HepG2 (cell line): Measurements from ENCODE around the gene KIF5B. TPM values are rescaled to one million over a fixed set of nuclear protein-coding genes. Genes with fewer than 3 reads are reported as not detected.

Source experiments
- ATRX ChIP-seq: sonication (generic); formaldehyde crosslinking; IDR thresholded peaks from 2 replicates; pipeline ENCODE4 v1.4.0; 2020; ENCODE audit warnings: missing genetic modification reagents, borderline replicate concordance
- EZH2 ChIP-seq: conservative IDR thresholded peaks from 2 replicates; pipeline ENCODE4 v1.6.1; 2012; ENCODE audit warnings: mild to moderate bottlenecking, low read depth, low read length, moderate library complexity
- FOXK2 ChIP-seq: fragments of 450-650 bp; IDR thresholded peaks from 2 replicates; pipeline ENCODE4 v1.6.1; 2016
- HES4 ChIP-seq: sonication (generic); formaldehyde crosslinking; IDR thresholded peaks from 2 replicates; pipeline ENCODE4 v1.9.0; 2021; ENCODE audit warnings: mild to moderate bottlenecking, missing genetic modification reagents, borderline replicate concordance
- HNF4A ChIP-seq: sonication (generic); formaldehyde crosslinking; IDR thresholded peaks from 2 replicates; pipeline ENCODE4 v1.4.0; 2020; ENCODE audit warnings: missing genetic modification reagents
- MXD3 ChIP-seq: IDR thresholded peaks from 2 replicates; pipeline ENCODE4 v1.6.1; 2016; ENCODE audit warnings: mild to moderate bottlenecking, missing biosample characterization, missing genetic modification reagents
- NCOR1 ChIP-seq: fragments of 200-600 bp; sonication (generic); IDR thresholded peaks from 2 replicates; pipeline ENCODE4 v1.7.0; 2017; ENCODE audit warnings: antibody characterized with exemption, low read length, borderline replicate concordance
- SOX5 ChIP-seq: IDR thresholded peaks from 2 replicates; pipeline ENCODE4 v1.6.1; 2016; ENCODE audit warnings: borderline replicate concordance
- SP1 ChIP-seq, 2 experiments: fragments of 450-650 bp in 1 of 2; sonication (generic) in 1 of 2; formaldehyde crosslinking in 1 of 2; IDR thresholded peaks; 2 replicates each; pipeline versions ENCODE4 v1.4.0 to v1.6.1; 2016 to 2020; ENCODE audit warnings: missing genetic modification reagents in 1 of 2
- TBX2 ChIP-seq: sonication (generic); formaldehyde crosslinking; IDR thresholded peaks from 2 replicates; pipeline ENCODE4 v1.5.0; 2020; ENCODE audit warnings: missing genetic modification reagents, mild to moderate bottlenecking, borderline replicate concordance
- ZBTB34 ChIP-seq: sonication (generic); formaldehyde crosslinking; IDR thresholded peaks from 2 replicates; pipeline ENCODE4 v1.8.0; 2022; ENCODE audit warnings: mild to moderate bottlenecking, missing genetic modification reagents
- ZBTB7A ChIP-seq: sonication (generic); formaldehyde crosslinking; IDR thresholded peaks from 2 replicates; pipeline ENCODE4 v1.8.0; 2022; ENCODE audit warnings: mild to moderate bottlenecking, missing genetic modification reagents
- ZNF10 ChIP-seq: sonication (generic); formaldehyde crosslinking; IDR thresholded peaks from 2 replicates; pipeline ENCODE4 v1.4.0; 2020; ENCODE audit warnings: mild to moderate bottlenecking, low read depth, missing genetic modification reagents, borderline replicate concordance
- ZNF235 ChIP-seq: sonication (generic); formaldehyde crosslinking; IDR thresholded peaks from 2 replicates; pipeline ENCODE4 v1.8.1; 2023; ENCODE audit warnings: mild to moderate bottlenecking, missing genetic modification reagents, borderline replicate concordance
- ZNF280D ChIP-seq: sonication (generic); formaldehyde crosslinking; IDR thresholded peaks from 2 replicates; pipeline ENCODE4 v1.5.1; 2020; ENCODE audit warnings: mild to moderate bottlenecking, missing genetic modification reagents
- ZNF609 ChIP-seq: sonication (generic); formaldehyde crosslinking; IDR thresholded peaks from 2 replicates; pipeline ENCODE4 v1.4.0; 2020; ENCODE audit warnings: mild to moderate bottlenecking, missing genetic modification reagents, borderline replicate concordance
- ZSCAN12 ChIP-seq: sonication (generic); formaldehyde crosslinking; IDR thresholded peaks from 2 replicates; pipeline ENCODE4 v1.9.0; 2021; ENCODE audit warnings: mild to moderate bottlenecking, missing genetic modification reagents
- polyA plus RNA-seq, 8 experiments: library from polyadenylated mRNA; depleted of rRNA in 3 of 8; stranded (reverse) in 7 of 8; unstranded in 1 of 8; fragments of >200 nt; fragmentation: Illumina TruSeq in 4 of 8; extraction: Trizol in 4 of 8; gene quantifications; 2 replicates each; pipeline versions ENCODE4 v1.2.1 to v1.2.3, GENCODE V29; 2011 to 2016; ENCODE audit warnings: low read depth in 4 of 8, missing spikeins in 1 of 8, mixed read lengths in 1 of 8; ENCODE audit not compliant: insufficient read depth in 1 of 8
- total RNA-seq, 5 experiments: library from RNA; depleted of rRNA; stranded (reverse); fragments of >200 nt; fragmentation: Illumina TruSeq; extraction: Trizol; gene quantifications; 2 replicates each; pipeline ENCODE4 v1.2.3, GENCODE V29; 2016; ENCODE audit warnings: low read depth in 1 of 5
- TF ChIP-seq, protein P1 (sequence below): IDR thresholded peaks from 2 replicates; pipeline ENCODE4 v1.6.1; 2016; ENCODE audit warnings: missing compliant biosample characterization, missing genetic modification reagents, borderline replicate concordance

The KIF5B gene
- total and polyA plus RNA-seq, 2 of the 13 experiments (the other 11 are each of a cell fraction or from before 2014, with no cell fraction given) = 34.3 to 133 TPM

- TF ChIP-seq ZNF280D (peak; percentile 81; the same call in 1 of the 2 replicates), EZH2 (no peak), MXD3 (CRISPR knock-in tag) (no peak), HNF4A (CRISPR knock-in tag) (peak; percentile 79), ZSCAN12 (CRISPR knock-in tag) (no peak), ZNF235 (CRISPR knock-in tag) (no peak), ZNF609 (CRISPR knock-in tag) (peak; percentile 96), NCOR1 (peak; percentile 80), SP1 (IDR thresholded peaks at IDR 0.05) (no peak), SP1 (CRISPR knock-in tag; IDR thresholded peaks at IDR 0.05) (no peak), HES4 (no peak), TBX2 (CRISPR knock-in tag) (peak; percentile 92), ZBTB7A (no peak), ZBTB34 (CRISPR knock-in tag) (no peak), ZNF10 (CRISPR knock-in tag) (no peak), SOX5 (peak; percentile 98), ATRX (CRISPR knock-in tag) (no peak), FOXK2 (peak; percentile 78)
- TF ChIP-seq, protein P1, sequence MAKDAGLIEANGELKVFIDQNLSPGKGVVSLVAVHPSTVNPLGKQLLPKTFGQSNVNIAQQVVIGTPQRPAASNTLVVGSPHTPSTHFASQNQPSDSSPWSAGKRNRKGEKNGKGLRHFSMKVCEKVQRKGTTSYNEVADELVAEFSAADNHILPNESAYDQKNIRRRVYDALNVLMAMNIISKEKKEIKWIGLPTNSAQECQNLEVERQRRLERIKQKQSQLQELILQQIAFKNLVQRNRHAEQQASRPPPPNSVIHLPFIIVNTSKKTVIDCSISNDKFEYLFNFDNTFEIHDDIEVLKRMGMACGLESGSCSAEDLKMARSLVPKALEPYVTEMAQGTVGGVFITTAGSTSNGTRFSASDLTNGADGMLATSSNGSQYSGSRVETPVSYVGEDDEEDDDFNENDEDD (CRISPR knock-in tag) = 0 out of 2 replicates have a peak, but pooled peaks have one; percentile 28
These were observed 49.7 kb upstream of the KIF5B start (continued) for GRCh38 chr10:32105782-32106382.
